Measurements from ENCODE around the gene OR51V1. TPM values are rescaled to one million over a fixed set of nuclear protein-coding genes. Genes with fewer than 3 reads are reported as not detected.

OR51V1 gene
- total RNA-seq, 1 experiment from 2014 or later: not detected

DNA sequence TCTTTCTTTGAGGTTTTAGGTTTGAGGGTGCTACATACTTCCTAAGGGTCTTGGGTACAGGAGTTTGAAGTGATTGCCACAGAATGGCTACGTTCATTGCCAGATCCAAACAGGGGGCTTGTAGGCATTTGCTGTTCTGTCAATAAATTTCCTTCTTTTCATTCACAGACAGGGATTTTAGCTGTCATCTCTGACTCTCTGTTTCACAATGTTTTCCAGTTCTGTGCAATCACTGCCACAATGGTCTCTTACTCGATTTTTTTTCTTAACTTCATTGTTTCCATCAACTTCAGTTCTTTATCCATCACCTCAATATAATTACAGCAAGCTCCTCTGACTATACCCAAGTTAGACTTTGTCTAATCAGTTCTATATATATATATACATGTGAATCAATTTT, 40.0 kb upstream of the OR51V1 start:
- H3K4me1 ChIP-seq (replicated peaks; ENCODE audit: insufficient read depth): no peaks in the 10 kb centered on the region
- DNase-seq: no peak
- H3K9me2 ChIP-seq (ENCODE audit: insufficient read depth): no peaks in the 10 kb centered on the region
- BruUV-seq (replicated peaks): no TSS peak
- H3K4me3 ChIP-seq: no peak overlapping the region
- H4K20me1 ChIP-seq (ENCODE audit: insufficient read depth): no peaks in the 10 kb centered on the region
- no peaks in the 10 kb centered on the region for H3K9me3 ChIP-seq (ENCODE audit: insufficient read depth, low read depth)
- no peak overlapping the region for H3K4me2 ChIP-seq
- POLR2A ChIA-PET (ENCODE audit: unreplicated experiment): no interaction called here
- CTCF ChIA-PET: no interaction called here
- no peak overlapping the region for H2AFZ ChIP-seq
- H3K27ac ChIP-seq: no peak overlapping the region
- no peaks in the 10 kb centered on the region for H3K27me3 ChIP-seq (ENCODE audit: insufficient read depth, low read depth)
- no peaks in the 10 kb centered on the region for H3F3A ChIP-seq (ENCODE audit: insufficient read depth, low read depth)
- no peaks in the 10 kb centered on the region for H3K36me3 ChIP-seq (ENCODE audit: low read depth)
- H3K79me2 ChIP-seq (ENCODE audit: low read depth): no peaks in the 10 kb centered on the region
- TF ChIP-seq EZH2 (IDR thresholded peaks at IDR 0.05; ENCODE audit: low read depth): no peak
- intact Hi-C loops (cut with micrococcal nuclease; ENCODE audit: unreplicated experiment): no loop called here

DNA sequence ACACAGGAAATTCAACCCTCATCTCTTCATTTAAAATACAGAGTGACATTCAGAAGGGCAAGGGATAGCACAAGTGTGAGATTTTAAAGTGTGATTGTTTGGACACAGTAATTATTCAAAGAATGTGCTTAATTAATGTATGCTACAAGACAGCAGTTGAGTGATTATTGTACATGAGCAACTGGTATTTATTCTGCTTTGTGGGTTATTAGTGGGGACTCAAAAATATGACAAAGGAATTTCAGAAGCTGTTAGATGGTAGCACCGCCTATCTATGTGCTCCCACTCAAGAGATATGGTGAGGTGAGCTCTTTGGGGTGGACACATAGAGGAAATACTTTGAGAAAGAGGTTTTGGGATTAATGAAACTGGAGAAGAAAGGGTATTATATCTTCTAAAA, 39.6 kb upstream of the OR51V1 start:
- no TSS peak for BruUV-seq (replicated peaks)
- no peaks in the 10 kb centered on the region for H3K9me3 ChIP-seq (ENCODE audit: insufficient read depth, low read depth)
- no peaks in the 10 kb centered on the region for H3K4me1 ChIP-seq (replicated peaks; ENCODE audit: insufficient read depth)
- H3K27ac ChIP-seq: no peak overlapping the region
- no peaks in the 10 kb centered on the region for H3F3A ChIP-seq (ENCODE audit: insufficient read depth, low read depth)
- no peak overlapping the region for H2AFZ ChIP-seq
- H3K9me2 ChIP-seq (ENCODE audit: insufficient read depth): no peaks in the 10 kb centered on the region
- TF ChIP-seq CTCF (conservative IDR thresholded peaks at IDR 0.05) (no peak), EZH2 (IDR thresholded peaks at IDR 0.05; ENCODE audit: low read depth) (no peak)
- ChIA-PET POLR2A (ENCODE audit: unreplicated experiment) (no interaction called here), CTCF (no interaction called here)
- H3K4me2 ChIP-seq: no peak overlapping the region
- DNase-seq: no peak
- intact Hi-C loops (cut with micrococcal nuclease; ENCODE audit: unreplicated experiment): no loop called here
- H3K4me3 ChIP-seq: no peak overlapping the region
- no peaks in the 10 kb centered on the region for H3K79me2 ChIP-seq (ENCODE audit: low read depth)
- H3K27me3 ChIP-seq (ENCODE audit: insufficient read depth, low read depth): no peaks in the 10 kb centered on the region
- H3K36me3 ChIP-seq (ENCODE audit: low read depth): no peaks in the 10 kb centered on the region
- H4K20me1 ChIP-seq (ENCODE audit: insufficient read depth): no peaks in the 10 kb centered on the region

- no peak for DNase-seq
- no peak overlapping the region for H3K4me3 ChIP-seq
- H3K9me3 ChIP-seq (ENCODE audit: insufficient read depth, low read depth): no peaks in the 10 kb centered on the region
- H3K4me1 ChIP-seq (replicated peaks; ENCODE audit: insufficient read depth): no peaks in the 10 kb centered on the region
- CTCF ChIA-PET: no interaction called here
- no peaks in the 10 kb centered on the region for H3K79me2 ChIP-seq (ENCODE audit: low read depth)
- H3K36me3 ChIP-seq (ENCODE audit: low read depth): no peaks in the 10 kb centered on the region
- BruUV-seq (replicated peaks): no TSS peak
- H4K20me1 ChIP-seq (ENCODE audit: insufficient read depth): no peaks in the 10 kb centered on the region
- H3F3A ChIP-seq (ENCODE audit: insufficient read depth, low read depth): no peaks in the 10 kb centered on the region
- POLR2A ChIA-PET (ENCODE audit: unreplicated experiment): no interaction called here
- H3K4me2 ChIP-seq: no peak overlapping the region
- H3K27me3 ChIP-seq (ENCODE audit: insufficient read depth, low read depth): no peaks in the 10 kb centered on the region
- no peak overlapping the region for H3K27ac ChIP-seq
- no peak overlapping the region for H2AFZ ChIP-seq
- no peaks in the 10 kb centered on the region for H3K9me2 ChIP-seq (ENCODE audit: insufficient read depth)
- TF ChIP-seq EZH2 (IDR thresholded peaks at IDR 0.05; ENCODE audit: low read depth): no peak
- no peak for TF ChIP-seq CTCF (conservative IDR thresholded peaks at IDR 0.05)
- intact Hi-C loops (cut with micrococcal nuclease; ENCODE audit: unreplicated experiment): no loop called here
Measured at GRCh38 chr11:5239046-5239445, 38.6 kb upstream of the OR51V1 start.

- H4K20me1 ChIP-seq (ENCODE audit: insufficient read depth): no peaks in the 10 kb centered on the region
- ChIA-PET POLR2A (ENCODE audit: unreplicated experiment) (no interaction called here), CTCF (interaction anchor here (0.7 kb wide), 1 partner anchor 39 kb away, joined by 4 read pairs; no protein-coding TSS in a partner anchor)
- no peaks in the 10 kb centered on the region for H3K36me3 ChIP-seq (ENCODE audit: low read depth)
- BruUV-seq (replicated peaks): no TSS peak
- H3K27me3 ChIP-seq (ENCODE audit: insufficient read depth, low read depth): no peaks in the 10 kb centered on the region
- H3K9me3 ChIP-seq (ENCODE audit: insufficient read depth, low read depth): no peaks in the 10 kb centered on the region
- H3K4me2 ChIP-seq: no peak overlapping the region
- H3K4me1 ChIP-seq (replicated peaks; ENCODE audit: insufficient read depth): no peaks in the 10 kb centered on the region
- no peak overlapping the region for H3K27ac ChIP-seq
- no peak for DNase-seq
- H2AFZ ChIP-seq: no peak overlapping the region
- no peaks in the 10 kb centered on the region for H3K79me2 ChIP-seq (ENCODE audit: low read depth)
- TF ChIP-seq CTCF (conservative IDR thresholded peaks at IDR 0.05) (no peak), EZH2 (IDR thresholded peaks at IDR 0.05; ENCODE audit: low read depth) (no peak)
- intact Hi-C loops (cut with micrococcal nuclease; ENCODE audit: unreplicated experiment): no loop called here
- H3K9me2 ChIP-seq (ENCODE audit: insufficient read depth): no peaks in the 10 kb centered on the region
- no peak overlapping the region for H3K4me3 ChIP-seq
- H3F3A ChIP-seq (ENCODE audit: insufficient read depth, low read depth): no peaks in the 10 kb centered on the region
Measured at GRCh38 chr11:5238486-5238885, 38.0 kb upstream of the OR51V1 start.

All from PC-9 (cell line).